ENCODE data around the gene XPA.
"Not testable (repeated sequence)": the region's sequence is repeated elsewhere in the genome, so short reads cannot be mapped to it uniquely, and the experiment has no call there.

XPA gene
- total RNA-seq, result 29.2 to 35.3 reads per million in 2 donors

- peak; percentile 95 for DNase-seq
Observed at GRCh38 chr9:97696803-97697601, at the start of gene XPA. TSS of gene XPA (minus strand) at chr9:97697340. CDS start at chr9:97697292, 48 bp downstream.

GRCh38 chr9:97744710-97745708 lies 47.9 kb upstream of the XPA start:
- DNase-seq, result no peak

DNA sequence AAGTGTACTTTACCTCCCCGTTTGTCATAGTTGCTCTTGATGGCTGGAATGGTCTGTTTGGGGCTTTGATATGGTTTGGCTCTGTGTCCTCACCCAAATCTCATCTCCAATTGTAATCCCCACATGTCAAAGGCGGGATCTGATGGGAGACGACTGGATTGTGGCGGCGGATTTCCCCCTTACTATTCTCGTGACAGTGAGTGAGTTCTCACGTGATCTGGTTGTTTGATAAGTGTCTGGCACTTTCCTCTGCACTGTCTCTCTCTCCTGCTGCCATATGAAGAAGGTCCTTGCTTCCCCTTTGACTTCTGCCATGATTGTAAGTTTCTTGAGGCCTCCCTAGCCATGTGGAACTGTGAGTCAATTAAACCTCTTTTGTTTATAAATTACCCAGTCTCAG lies 46.9 kb upstream of the XPA start:
- DNase-seq, result not testable (repeated sequence)

DNA sequence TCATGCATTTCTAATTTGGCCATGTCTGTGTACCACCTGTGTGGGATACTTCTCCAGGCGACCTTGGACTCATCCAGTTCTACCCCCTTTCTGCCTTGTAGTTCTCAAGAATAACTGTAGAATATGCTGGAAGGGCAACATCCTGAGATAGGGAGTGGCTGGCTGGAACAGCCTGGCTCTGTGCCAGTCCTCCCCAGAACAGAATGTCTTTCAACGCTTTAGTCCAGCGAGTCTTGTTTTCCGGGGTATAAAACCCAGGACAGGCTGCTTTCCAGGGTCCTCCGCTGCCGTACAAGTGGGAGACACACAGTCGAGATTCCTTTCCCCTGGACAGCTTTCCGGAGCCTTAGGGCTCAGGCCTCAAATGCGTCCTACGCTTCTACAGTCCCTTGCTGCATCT lies 45.4 kb upstream of the XPA start:
- no peak for DNase-seq

DNA sequence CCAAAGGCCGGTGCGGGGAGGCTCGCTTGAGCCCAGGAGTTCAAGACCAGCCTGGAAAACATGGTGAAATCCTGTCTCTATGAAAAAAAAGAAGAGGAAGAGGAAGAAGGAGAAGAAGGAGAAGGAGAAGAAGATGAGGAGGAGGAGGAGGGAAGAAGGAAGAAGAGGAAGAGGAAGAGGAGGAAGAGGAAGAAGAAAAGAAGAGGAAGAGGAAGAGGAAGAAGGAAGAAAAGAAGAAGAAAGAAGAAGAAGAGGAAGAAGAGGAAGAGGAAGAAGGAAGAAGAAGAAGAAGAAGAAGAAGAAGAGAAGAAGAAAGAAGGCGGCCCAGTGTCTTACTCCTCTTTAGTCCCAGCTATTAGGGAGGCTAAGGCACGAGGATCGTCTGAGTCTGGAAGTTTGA lies 44.8 kb upstream of the XPA start:
- no peak for DNase-seq

GRCh38 chr9:97740848-97741821 lies 44.0 kb upstream of the XPA start:
- peak; percentile 2 for DNase-seq

DNA sequence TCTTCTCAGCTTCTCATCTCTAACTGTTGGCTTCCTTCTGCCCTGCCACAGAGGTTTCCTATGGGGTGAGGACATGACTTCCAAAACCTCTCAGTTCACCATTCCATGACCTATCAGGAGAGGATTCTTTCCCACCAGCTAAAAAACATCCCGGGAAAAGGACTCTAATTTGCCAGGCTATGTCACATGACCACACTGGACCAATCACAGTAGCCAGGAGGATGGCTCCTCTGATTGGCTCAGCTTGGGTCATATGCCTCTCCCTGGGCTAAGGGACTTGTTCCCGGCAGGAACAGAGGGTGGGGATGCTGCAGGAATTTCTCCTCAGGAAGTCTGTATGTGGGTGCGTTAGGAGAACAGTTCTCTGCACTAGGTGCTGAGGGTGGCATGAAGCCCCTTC lies 40.3 kb upstream of the XPA start:
- no peak for DNase-seq

DNA sequence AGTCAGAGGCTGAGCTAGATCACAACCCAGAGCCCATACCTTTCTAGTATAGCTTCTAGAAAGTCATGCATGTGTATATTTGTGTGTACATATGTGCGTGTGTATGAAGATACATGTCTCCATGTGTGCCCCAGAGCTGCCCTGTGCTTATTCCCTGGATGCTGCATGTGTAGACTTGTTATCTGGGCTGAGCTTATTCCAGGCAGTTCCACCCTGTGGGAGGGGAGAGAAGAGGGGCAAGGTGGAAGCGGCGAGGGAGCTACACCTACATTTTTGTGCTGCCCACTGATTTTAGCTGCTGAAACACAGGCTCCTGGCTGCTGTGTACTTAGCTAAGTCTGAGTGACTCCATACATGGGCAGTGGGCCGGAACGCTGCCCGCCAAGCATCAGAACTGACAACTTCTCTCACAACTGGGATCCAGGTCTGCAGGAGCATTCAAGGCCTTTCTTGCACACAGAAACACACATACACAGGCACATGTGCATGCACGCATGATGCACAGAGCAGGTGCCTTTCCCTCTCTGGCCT lies 38.0 kb upstream of the XPA start:
- no peak for DNase-seq

DNA sequence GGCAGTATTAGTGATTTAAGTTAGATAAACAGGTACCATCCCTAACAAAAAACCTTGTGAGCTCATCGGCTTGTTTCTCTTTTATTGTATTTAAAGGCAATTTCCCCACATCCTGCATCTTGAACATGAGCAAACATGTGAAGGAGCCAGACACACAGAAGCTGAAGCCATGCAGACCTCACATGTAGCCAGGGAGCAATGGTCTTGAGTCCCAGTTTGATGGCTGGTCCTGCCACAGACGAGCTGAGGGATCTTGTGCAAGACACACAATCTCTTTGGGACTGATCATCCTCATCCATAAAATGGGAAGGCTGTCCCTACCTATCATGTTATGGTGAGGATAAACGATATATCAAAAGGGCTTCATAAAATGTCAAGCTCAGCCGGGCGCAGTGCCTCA lies 29.6 kb upstream of the XPA start:
- no peak for DNase-seq

DNA sequence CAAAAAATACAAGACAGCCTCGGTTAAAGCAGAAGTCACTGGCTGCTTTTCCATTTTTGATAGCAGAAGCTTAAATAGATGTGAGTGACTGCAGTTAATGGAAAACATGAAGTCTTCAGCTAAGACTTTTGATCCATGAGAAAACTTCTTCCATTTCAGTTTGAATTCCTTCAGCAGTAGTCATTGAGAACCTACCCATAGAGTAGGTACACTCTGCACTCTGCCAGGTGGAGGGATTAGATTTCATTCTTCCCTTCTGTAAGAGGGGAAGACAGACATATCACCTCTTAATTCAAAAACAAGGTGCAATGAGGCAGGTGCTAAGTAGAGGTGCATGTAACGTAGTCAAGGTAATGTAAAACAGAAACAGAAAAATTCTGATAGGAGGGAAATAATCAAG lies 26.7 kb upstream of the XPA start:
- DNase-seq, result no peak

DNA sequence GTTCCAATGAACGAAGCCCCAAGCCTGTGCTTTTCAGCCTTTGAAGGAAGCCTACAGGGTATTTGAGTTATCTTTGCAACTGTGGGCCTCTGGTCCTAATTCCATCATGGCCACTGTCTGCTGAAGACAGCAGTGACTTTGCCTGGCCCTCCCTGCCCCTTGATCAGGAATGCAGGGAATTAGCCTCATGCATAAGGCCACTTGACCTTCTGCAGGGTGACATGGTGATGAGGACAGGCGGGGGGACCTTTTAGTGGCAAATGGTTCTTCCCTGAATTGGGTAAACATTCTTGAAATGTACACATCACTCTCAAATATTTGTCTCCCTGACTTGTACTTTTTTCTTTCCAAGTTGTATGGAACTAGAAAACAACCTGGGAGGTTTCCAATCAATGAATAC lies 25.2 kb upstream of the XPA start:
- DNase-seq, result no peak

- no peak for DNase-seq
Observed at GRCh38 chr9:97721396-97721795, 24.3 kb upstream of the XPA start.

- DNase-seq, result no peak
Observed at GRCh38 chr9:97717866-97718265, 20.7 kb upstream of the XPA start.

DNA sequence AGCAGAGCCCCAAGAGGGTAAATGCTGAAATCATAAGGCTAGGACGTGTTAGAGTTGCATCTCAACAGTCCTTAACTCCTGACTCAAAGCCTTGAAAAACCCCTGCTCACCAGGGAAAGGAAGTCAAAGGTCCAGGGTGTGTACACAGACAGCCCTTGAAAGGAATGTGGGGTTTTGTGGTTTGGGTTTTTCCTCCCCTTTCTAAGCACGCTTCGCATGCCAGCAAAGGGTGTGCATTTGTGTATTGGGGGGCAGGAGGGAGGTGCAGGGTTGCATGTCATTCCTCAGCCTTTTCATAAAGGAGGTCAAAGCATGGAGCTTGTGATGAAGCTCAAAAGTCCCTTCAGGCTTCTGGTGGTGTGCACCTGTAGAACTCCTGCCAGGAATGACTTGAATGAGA lies 17.3 kb upstream of the XPA start:
- DNase-seq, result no peak

- no peak for DNase-seq
Observed at GRCh38 chr9:97711223-97711626, 14.1 kb upstream of the XPA start.

DNA sequence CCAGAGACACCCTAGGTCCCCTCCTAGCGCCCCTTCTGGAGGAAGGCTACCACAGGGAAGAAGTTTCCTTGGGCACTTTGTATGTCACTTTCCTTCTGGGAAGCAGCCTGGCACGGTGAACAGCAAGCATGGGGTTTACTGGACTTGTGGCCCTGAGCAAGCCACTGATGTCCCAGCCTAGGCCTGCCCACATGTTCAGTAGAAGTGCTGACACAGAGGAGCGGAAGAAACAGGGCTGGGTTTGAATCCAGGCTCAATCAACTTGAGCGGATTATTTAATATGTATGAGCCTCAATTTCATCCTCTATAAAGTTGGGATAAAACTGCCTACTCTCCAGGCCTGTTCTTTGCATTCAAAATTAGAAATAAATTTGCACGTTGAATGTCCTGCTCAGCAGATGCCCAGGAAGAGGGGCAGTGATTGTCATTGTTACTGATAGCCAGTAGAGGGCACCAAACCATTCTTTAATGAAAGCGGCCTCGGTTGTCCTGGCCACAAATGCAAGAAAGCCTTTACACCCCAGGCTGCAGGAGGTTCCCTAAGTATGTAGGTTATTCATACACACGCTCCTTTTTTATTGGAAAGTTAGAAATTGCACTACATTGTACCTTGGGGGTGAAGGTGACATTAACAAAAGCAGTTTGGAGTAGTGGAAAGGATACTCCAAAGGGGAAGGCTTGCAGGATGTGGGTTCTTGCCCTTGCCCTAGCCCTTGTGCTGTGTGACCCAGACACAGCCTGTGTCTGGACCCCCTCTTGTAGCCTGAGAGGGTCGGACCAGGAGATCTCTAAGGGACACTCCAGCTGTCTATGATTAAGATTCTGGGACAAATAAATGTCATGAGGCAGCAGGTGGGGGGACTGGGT lies 13.4 kb upstream of the XPA start:
- no peak for DNase-seq

GRCh38 chr9:97706246-97706645 lies 9.1 kb upstream of the XPA start:
- DNase-seq, result no peak

DNA sequence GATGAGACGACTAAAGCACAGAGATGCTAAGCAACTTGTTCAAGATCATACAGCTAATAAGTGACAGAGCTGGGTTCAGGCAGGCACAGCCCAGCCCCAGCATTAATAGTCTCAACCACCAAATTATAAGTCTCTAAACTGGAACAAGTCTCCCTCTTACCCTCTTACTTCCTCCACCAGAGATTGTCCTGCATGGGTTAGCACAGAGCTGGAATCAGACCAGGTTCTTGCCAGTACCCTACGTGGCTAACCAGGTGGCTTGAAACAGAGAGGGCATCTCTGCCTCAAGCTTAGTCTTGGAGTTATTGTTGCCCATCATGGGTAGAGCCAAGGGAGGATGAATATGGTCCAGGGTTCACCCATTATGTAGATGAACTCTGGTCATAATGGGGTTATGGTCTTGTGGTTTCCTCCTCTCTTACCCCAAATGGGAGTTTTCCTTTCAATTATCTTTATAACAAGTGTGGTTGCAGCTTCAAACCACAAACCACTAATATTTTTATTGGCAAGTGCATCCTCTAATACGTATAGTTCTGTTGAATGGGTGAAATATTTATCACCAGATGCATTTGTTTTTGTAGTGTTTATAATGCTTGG lies 8.3 kb upstream of the XPA start:
- no peak for DNase-seq

GRCh38 chr9:97704851-97705250 lies 7.7 kb upstream of the XPA start:
- no peak for DNase-seq

DNA sequence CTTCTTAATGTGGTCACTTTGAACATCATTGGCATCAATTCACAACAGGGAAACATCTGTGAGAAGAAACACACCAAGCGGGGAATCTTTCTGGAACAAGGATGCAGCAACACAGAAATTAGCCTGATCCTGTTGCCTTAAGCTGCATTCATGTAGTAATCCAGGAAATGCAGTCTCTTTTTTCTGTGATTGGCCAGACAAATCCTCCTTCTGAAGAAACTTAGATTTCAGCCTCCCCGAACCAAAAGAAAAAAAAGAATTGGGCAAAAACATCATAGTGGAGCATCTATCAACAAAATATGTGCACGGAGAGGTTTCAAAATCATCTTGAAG lies 7.2 kb upstream of the XPA start:
- no peak for DNase-seq

Measured in T-helper 9 cell (primary cell).